SK-N-SH (cell line): ENCODE results near the gene ZNF804A.

Source experiments
- CHD2 ChIP-seq: fragments of 150-350 bp; IDR thresholded peaks from 2 replicates; pipeline ENCODE4 v1.6.1; 2018; ENCODE audit warnings: low read length; ENCODE audit not compliant: partially characterized antibody
- CTCF ChIP-seq: fragments of 200-600 bp; sonication (generic); IDR thresholded peaks from 2 replicates; pipeline ENCODE4 v1.6.1; 2017; ENCODE audit warnings: antibody characterized with exemption, mild to moderate bottlenecking, moderate library complexity
- ELF1 ChIP-seq: IDR thresholded peaks from 2 replicates; pipeline ENCODE4 v1.4.0; 2012
- EP300 ChIP-seq, 2 experiments: IDR thresholded peaks; 2 replicates each; pipeline versions ENCODE4 v1.4.0 to v1.6.1; 2012; ENCODE audit warnings: borderline replicate concordance in 1 of 2, low read depth in 1 of 2, low read length in 1 of 2
- FOXM1 ChIP-seq: IDR thresholded peaks from 2 replicates; pipeline ENCODE4 v1.4.0; 2012; ENCODE audit warnings: low read depth, mild to moderate bottlenecking
- GABPA ChIP-seq: IDR thresholded peaks from 2 replicates; pipeline ENCODE4 v1.4.0; 2012; ENCODE audit warnings: low read depth, mild to moderate bottlenecking
- NFIC ChIP-seq: IDR thresholded peaks from 2 replicates; pipeline ENCODE4 v1.4.0; 2012; ENCODE audit warnings: borderline replicate concordance
- POLR2AphosphoS5 ChIP-seq: IDR thresholded peaks from 2 replicates; pipeline ENCODE4 v1.6.1; 2012; ENCODE audit warnings: low read depth, low read length
- RFX5 ChIP-seq: IDR thresholded peaks from 2 replicates; pipeline ENCODE4 v1.6.1; 2012; ENCODE audit warnings: mild to moderate bottlenecking, improper control_type of control experiment, low read length
- SMC3 ChIP-seq: IDR thresholded peaks from 2 replicates; pipeline ENCODE4 v1.6.1; 2012; ENCODE audit warnings: low read depth, low read length, improper control_type of control experiment
- YY1 ChIP-seq: IDR thresholded peaks from 2 replicates; pipeline ENCODE4 v1.4.0; 2012; ENCODE audit warnings: low read depth, mild to moderate bottlenecking
- TF ChIP-seq, protein P1 (sequence below): fragments of 150-350 bp; IDR thresholded peaks from 2 replicates; pipeline ENCODE4 v1.6.1; 2017; ENCODE audit warnings: antibody characterized with exemption, low read length, low read depth, borderline replicate concordance

- TF ChIP-seq, protein P1, sequence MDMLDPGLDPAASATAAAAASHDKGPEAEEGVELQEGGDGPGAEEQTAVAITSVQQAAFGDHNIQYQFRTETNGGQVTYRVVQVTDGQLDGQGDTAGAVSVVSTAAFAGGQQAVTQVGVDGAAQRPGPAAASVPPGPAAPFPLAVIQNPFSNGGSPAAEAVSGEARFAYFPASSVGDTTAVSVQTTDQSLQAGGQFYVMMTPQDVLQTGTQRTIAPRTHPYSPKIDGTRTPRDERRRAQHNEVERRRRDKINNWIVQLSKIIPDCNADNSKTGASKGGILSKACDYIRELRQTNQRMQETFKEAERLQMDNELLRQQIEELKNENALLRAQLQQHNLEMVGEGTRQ = no peak
- no peak for TF ChIP-seq CTCF
- TF ChIP-seq YY1 = no peak
- TF ChIP-seq RFX5 = no peak
- no peak for TF ChIP-seq NFIC
- no peak for TF ChIP-seq POLR2AphosphoS5
- no peak for TF ChIP-seq FOXM1
- no peak for TF ChIP-seq EP300 (IDR thresholded peaks at IDR 0.05; ENCODE audit: borderline replicate concordance in 1 of 2, low read depth in 1 of 2, low read length in 1 of 2)
- TF ChIP-seq GABPA = no peak
- TF ChIP-seq CHD2 = no peak
- no peak for TF ChIP-seq ELF1
- TF ChIP-seq SMC3 = no peak
Measured at GRCh38 chr2:184830531-184830930, 232.2 kb downstream of the ZNF804A start.
